Natural killer cell (primary cell): ENCODE measurements around the gene RTP4. TPM values are rescaled to one million over a fixed set of nuclear protein-coding genes. Genes with fewer than 3 reads are reported as not detected.

Experiments used
- total RNA-seq, 4 donors: library from RNA; stranded (reverse); fragments of 120-200 nt in 1 of 4; gene quantifications; one replicate each; pipeline versions ENCODE4 v1.2.3 to v1.2.4, GENCODE V29; 2013 to 2022

RTP4 gene
- total RNA-seq, 3 donors from 2014 or later (not counting 1 experiment from before 2014, with no cell fraction given), result 4.2 to 8.0 (median 4.4) TPM

Other genes starting within 250 kb of the RTP4 start
- 1 to 10 TPM; 3.1 to 6.6 (median 4.3) TPM for gene RPL39L, start 228.9 kb upstream of the RTP4 start, total RNA-seq
- not detected for gene RTP1, start 170.9 kb upstream of the RTP4 start, total RNA-seq
- not detected for gene MASP1, start 76.6 kb upstream of the RTP4 start, total RNA-seq